Mucosa of gallbladder (tissue), 1 donor: ENCODE results near the gene B3GALT6. TPM values are rescaled to one million over a fixed set of nuclear protein-coding genes. Genes with fewer than 3 reads are reported as not detected.

Experiments used
- DNase-seq: peaks from one replicate; pipeline ENCODE4 v3.0.0-alpha.2; 2020; ENCODE audit warnings: low spot score
- total RNA-seq: library from RNA; stranded (reverse); gene quantifications from one replicate; pipeline ENCODE4 v1.2.1, GENCODE V29; 2021
- donor health status: DM: no; HTN: no; CAD: no.

Gene B3GALT6
- total RNA-seq, 1 donor from 2014 or later = 16.1 TPM

DNA sequence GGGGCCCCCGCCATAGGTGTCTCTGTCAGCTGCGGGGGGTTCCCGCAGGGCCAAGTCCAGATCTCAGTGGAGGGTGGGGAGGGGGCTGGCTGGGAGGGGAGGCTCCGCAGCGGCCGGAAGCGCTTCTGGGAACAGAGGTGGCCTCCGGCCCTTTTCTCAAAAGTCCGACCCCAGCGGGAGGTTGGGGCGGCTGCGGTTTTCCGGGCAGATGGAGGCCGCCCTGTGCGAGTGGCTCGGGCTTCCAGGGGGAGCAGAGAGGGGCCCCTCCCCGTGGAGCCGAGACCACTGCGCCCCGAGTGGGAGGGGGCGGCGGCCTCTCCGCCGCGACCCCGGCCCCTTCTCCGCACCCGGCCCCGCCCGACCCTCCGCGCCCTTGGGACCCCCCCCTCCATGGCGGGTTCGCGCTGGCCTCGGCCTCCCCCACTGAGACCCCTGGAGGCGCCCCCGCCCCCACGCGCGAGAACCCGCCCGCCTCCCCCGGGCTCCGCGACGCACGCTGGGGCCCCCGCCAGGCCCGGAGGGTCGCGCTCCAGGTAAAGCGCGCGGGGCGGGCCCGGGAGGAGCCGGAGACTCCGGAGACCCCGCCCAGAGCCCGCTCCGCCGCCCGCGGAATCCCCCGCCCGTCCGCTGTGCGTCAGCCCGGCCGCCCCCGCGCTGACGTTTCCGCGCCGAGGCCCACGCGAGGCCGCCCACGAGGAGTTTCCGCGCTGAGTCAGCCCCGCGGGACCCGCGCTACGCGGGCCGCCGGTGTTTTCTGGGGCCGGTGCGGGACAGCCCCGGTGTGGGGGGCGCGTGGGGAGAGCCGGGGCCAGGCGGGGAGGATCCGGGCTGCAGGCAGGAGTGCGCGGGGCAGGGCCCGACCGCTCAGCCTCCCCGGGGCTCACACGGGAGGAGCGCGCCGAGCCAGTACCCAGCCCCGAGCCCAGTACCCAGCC is 30.9 kb upstream of the B3GALT6 start:
- DNase-seq = peak; percentile 43

DNA sequence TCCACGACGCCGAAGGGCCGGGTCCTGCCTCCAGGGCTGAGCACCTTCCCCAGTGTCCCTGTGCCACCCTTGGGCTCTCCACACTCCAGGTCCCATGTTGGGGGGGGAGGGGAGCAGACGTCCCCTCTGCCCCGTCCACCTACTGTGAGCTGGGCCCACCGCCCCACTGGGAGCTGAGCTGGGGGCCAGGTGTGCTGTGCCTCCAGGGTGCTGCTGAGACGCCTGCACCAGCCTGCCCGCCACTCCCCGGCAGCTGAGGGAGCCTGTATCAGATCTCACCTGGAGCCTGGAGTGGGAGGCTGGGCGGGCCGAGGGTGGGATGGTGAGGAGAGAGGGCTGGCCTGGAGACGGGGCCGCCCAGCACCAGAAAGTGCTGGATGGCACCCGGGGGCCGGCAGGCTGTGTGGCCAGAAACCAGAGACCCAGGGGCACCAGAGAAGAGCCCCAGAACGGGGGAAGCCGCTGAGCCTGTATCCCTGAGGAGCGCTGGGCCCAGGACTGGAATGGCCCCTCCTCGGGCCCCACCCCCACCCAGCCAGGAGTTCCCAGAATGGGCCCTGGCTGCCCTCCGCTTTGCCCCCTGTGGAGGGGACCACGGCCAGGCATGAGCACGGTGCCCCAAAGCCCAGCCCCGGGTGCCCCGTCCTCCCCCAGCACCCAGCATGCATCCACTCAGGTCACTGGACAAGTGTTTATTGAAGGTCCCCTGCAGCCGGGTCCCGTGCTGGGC is 29.0 kb upstream of the B3GALT6 start:
- DNase-seq = no peak

GRCh38 chr1:1203561-1204424 is 28.2 kb upstream of the B3GALT6 start:
- DNase-seq = no peak

GRCh38 chr1:1204425-1204920 is 27.6 kb upstream of the B3GALT6 start:
- no peak for DNase-seq

- DNase-seq = no peak
Measured at GRCh38 chr1:1204998-1205768, 26.9 kb upstream of the B3GALT6 start.

DNA sequence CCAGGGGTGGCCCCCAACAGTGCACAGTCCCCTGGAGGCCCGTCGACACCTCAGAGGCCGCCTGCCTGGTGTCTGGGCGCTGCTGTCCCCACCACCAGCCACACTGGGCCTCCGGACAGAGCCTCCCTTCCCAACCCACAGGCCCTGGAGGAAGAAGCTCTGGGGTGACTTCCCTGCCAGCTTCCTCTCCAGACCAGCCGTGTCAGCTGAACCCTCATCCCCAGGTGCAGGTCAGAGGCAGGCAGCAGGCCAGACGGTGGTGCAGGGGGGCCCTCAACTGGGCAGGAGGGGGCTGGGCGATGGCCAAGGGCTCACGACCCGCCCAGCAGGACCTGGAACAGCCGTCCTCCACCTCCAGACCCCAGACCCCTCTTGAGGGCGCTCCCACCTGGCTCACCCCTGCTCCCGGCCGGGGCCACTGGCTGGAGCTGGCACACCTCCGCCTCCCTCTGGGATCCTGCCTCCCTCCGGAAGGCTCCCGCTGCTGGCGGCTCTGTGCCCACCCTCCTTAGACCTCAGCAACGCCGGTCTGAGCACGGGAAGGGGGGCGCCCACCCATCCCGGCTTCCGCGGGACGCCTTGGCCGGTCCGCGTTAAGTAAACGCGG is 26.2 kb upstream of the B3GALT6 start:
- no peak for DNase-seq

GRCh38 chr1:1206376-1206965 is 25.6 kb upstream of the B3GALT6 start, which contains the start of gene TNFRSF18:
TNFRSF18 (minus strand) TSS chr1:1206592; CDS start chr1:1206571, 21 bp downstream.
- DNase-seq = no peak

- no peak for DNase-seq
Measured at GRCh38 chr1:1206966-1207531, 25.0 kb upstream of the B3GALT6 start.

DNA sequence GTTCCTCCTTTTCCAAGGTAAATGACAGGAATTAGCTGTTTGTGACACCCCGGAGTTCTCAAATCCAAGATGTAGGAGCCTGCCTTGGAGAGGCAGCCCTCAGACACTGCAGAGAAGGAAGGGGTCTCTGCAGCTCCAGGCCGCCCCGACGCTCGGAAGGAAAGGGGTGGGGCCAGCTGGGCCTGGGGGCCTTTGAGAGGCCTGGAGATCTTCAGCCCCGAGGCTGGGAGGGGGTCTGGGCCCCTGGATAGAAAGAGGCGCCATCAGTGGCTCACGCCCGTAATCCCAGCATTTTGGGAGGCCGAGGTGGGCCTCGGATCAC is 24.5 kb upstream of the B3GALT6 start:
- DNase-seq = no peak

DNA sequence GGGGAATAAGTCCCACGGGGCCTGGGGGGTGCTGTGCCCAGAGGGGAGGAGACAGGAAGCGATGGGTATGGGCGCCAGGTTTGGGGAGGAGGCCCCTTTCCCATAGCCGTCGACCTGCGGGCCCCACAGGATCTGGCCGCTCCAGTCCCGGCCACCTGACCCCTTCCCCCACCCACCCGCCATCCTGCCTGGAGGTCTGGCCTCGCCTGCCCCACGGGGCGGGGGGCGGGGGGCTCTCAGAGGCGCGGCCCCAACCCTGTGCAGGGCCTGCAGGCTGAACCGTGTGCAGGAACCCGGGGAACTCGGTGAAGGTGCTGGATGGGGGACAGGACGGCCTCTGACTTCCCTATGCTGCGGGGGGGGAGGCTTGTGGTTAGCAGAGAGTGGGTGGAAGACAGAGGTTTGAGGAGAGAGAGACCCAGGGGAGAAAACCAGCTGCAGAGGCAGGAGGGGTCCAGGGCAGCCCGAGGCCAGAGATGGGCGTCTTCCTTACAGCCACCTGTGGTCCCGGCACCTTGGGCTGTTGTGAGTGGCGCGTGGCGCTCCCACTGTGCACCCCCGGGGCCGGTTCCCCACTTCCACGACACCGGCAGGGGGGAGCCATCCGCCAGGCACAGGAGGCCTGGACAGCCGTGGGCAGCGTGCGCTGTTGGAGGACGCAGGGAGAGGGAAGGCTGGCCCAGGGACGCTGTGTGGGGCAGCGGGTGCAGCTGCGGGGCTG is 23.2 kb upstream of the B3GALT6 start:
- DNase-seq = no peak

- no peak for DNase-seq
Measured at GRCh38 chr1:1210726-1211540, 21.1 kb upstream of the B3GALT6 start.

- no peak for DNase-seq
Measured at GRCh38 chr1:1211541-1212441, 20.2 kb upstream of the B3GALT6 start.

DNA sequence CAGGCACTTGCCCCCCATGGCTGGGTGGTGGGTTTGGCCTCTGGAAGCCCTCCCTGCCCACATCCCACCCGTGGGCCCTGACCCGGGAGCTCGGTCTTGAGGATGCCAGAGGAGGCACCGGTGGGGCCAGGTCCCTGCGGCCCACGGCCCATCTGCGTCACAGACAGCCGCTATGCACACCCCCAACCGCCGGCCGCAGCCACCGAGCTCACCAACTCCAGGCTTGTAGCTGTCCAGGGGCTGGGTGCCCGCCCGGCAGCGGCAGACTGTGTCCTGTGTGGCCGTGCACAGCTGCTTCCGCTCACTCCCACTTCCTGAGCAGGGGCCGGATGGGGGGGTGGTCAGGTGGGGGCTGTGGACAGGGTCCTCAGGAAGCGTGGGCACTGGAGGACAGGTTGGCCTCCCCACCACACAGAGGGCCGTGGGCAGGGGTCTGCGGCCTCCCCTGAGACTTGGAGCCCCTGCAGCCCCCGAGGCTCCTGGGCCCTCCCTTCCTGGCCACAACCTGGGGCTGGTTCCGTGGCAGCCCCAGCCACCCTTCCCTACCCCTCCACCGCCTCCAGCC is 19.2 kb upstream of the B3GALT6 start:
- DNase-seq = peak; percentile 39

DNA sequence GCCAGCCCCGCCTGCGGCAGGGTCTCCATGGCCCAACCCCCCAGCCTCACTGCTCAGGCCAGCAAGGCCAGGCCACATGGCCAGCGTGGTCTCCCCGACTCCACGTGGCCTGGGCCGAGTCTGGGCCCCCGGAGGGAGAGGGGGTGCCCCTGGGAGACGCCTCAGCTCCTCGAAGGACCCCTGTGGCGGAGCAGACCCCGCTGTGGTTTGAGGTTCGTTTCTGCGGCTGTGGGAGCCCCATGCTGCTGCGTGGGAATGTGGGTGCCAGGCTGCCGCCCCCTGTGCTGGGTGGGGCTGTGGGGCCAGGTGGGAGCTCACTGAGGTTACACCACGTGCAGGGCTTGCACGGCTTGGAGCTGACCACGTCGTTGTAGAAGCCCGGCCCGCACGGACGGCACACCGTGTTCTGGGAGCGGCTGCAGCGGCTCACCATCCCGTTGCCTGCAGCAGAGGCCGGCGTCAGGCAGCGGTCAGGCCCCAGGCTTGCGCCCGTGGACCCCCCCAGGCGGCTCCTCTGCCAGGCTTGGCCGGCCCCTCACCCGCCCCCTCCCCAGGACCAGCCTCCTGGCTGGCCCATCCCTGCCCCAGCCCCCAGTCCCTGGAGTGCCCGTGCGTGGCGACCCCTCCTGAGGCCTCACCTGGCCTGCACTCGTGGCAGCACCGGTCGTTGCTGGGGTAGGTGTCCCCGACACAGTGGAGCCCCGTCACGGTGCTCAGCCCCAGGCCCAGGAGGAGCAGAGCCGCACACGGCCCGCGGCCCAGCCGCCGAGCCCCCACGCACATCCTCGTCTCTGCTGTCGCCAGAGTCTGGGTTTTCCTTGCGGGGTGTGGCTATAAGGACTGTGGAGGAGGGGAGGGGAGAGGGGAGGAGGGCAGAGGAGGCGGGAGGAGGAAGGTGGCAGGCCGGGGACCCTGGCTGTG is 18.4 kb upstream of the B3GALT6 start, which contains the start of gene TNFRSF4:
Gene TNFRSF4 (minus strand): TSS at position 809 of the 921 bp plus-strand sequence. CDS start 26 bp downstream, at position 783.
- DNase-seq = no peak

GRCh38 chr1:1215080-1215676 is 16.9 kb upstream of the B3GALT6 start:
- no peak for DNase-seq
